Urinary bladder (tissue), 4 donors: ENCODE results near the gene OR1E2. TPM values are rescaled to one million over a fixed set of nuclear protein-coding genes. Genes with fewer than 3 reads are reported as not detected.
"Not testable (repeated sequence)": the region's sequence is repeated elsewhere in the genome, so short reads cannot be mapped to it uniquely, and the experiment has no call there.

Source experiments
- DNase-seq: peaks from one replicate; pipeline ENCODE4 v3.0.0-alpha.2; 2015; ENCODE audit errors: extremely low spot score
- H3K27ac ChIP-seq: one replicate; pipeline ENCODE4 v1.5.1; 2013; ENCODE audit warnings: low read depth, mild to moderate bottlenecking, moderate library complexity
- H3K36me3 ChIP-seq: one replicate; pipeline ENCODE4 v1.6.1; 2013; ENCODE audit warnings: mild to moderate bottlenecking, moderate library complexity; ENCODE audit not compliant: insufficient read depth
- H3K4me1 ChIP-seq: one replicate; pipeline ENCODE4 v1.6.1; 2013; ENCODE audit warnings: mild to moderate bottlenecking, moderate library complexity; ENCODE audit not compliant: insufficient read depth
- H3K4me3 ChIP-seq: one replicate; pipeline ENCODE4 v1.5.1; 2013; ENCODE audit warnings: low read depth, low read length
- WGBS: extraction: QIAGEN DNeasy Blood & Tissue Kit; methylation state at CpG from one replicate; pipeline ENCODE4 v1.1.7; 2013; 5-methylcytosine and 5-hydroxymethylcytosine counted together
- polyA plus RNA-seq: library from polyadenylated mRNA; stranded (reverse); fragments of 200-250 nt; gene quantifications from one replicate; pipeline ENCODE4 v1.2.3, GENCODE V29; 2013
- total RNA-seq: library from RNA; depleted of rRNA; stranded (reverse); fragments of >200 nt; gene quantifications from one replicate; pipeline ENCODE4 v1.2.3, GENCODE V29; 2014
- donor health status: healthy with polysubstance abuse.
- donor health status: healthy.

Gene OR1E2
- total and polyA plus RNA-seq, 2 donors, result not detected

DNA sequence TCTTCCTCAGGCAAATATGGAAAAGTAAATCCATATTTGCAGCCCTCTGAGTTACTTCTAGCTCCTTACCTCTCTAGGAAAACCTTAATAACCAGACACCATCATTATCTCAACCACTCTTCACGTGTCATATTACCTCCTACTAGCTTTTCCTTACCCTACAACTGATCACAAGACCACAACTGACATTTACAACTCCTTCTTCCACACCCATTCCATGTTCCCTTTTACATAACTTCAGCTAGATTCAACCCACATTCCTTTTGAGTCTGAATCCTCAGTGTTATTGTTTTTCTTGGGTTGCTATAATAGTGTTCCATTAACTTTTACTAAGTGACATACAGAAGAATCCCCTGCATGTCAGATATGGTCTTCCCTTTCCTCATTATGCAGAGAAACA, 4.7 kb upstream of the OR1E2 start:
- no peak for DNase-seq

DNA sequence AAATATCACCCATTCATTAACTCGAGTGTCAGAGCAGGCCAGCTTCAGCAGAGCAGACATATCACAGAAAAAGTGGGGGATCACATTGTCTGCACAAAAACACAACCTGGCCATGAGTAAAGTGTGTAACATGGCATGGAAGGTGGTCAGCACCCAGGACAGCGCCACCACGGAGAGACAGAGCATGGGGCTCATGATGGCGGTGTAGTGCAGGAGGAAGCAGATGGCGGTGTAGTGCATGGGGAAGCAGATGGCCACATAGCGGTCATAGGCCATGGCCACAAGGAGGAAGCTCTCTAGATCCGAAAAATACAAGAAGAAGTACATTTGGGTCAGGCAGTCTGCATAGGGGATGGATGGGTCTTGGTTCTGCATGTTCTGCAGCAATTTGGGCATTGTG, 426 bp downstream of the OR1E2 start:
- WGBS, result 33% methylated on average over 7 of the region's 7 CpGs
- H3K4me1 ChIP-seq, H3K36me3 ChIP-seq, H3K27ac ChIP-seq, H3K4me3 ChIP-seq, DNase-seq: not testable (repeated sequence)

More for the DNA sequence above, 4.7 kb upstream of the OR1E2 start:
- WGBS, result 58% methylated on average over 1 of the region's 1 CpG
- Histone ChIP-seq H3K4me1 (no peaks in the 10 kb centered on the region), H3K27ac (no peak overlapping the region), H3K4me3 (no peak overlapping the region), H3K36me3 (no peaks in the 10 kb centered on the region)

DNA sequence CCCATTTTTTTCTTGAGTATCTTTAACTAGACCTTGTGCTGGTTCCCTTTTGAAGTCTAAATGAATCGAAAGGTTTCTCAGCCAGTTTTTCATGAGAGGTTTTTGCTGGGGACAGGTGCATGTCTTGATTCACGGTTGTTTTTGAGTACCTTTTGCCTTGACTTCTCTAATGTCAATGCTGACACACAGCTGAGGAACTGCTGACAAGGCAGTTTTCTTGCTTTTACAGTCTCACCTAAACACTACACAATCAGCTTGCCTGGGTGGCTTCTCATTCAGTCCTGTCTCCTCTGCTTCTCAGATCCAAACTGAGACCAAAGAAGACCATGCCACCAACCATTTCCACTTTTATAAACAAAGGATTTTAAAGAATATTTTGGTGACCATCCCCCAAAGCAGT, 15.4 kb downstream of the OR1E2 start:
- Histone ChIP-seq H3K4me3 (no peak overlapping the region), H3K27ac (no peak overlapping the region), H3K36me3 (no peaks in the 10 kb centered on the region), H3K4me1 (no peaks in the 10 kb centered on the region)
- no peak for DNase-seq
- 79% methylated on average over 2 of the region's 2 CpGs for WGBS

DNA sequence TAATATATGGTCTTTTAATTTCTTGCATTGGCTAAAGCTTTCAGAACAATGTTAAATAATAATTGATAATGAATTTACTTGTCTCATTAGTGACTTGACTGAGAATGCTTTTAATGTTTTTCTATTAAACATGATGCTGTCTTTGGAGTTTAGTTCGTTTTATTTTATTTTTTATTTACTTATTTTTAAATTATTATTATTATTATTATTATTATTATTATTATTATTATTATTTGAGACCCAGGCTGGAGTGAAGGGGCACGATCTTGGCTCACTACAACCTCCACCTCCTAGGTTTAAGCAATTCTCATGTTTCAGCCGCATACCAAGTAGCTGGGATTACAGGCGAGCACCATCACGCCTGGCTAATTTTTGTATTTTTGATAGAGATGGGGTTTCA, 18.0 kb downstream of the OR1E2 start:
- H3K4me3 ChIP-seq, result no peak overlapping the region
- DNase-seq, result no peak
- 81% methylated on average over 5 of the region's 5 CpGs for WGBS
- no peak overlapping the region for H3K27ac ChIP-seq
- H3K36me3 ChIP-seq, result no peaks in the 10 kb centered on the region
- H3K4me1 ChIP-seq, result no peaks in the 10 kb centered on the region

- not testable (repeated sequence) for H3K36me3 ChIP-seq, H3K27ac ChIP-seq, H3K4me1 ChIP-seq, H3K4me3 ChIP-seq, DNase-seq
- 56% methylated on average over 3 of the region's 16 CpGs for WGBS
Observed at GRCh38 chr17:3412216-3412615, 21.4 kb downstream of the OR1E2 start.

DNA sequence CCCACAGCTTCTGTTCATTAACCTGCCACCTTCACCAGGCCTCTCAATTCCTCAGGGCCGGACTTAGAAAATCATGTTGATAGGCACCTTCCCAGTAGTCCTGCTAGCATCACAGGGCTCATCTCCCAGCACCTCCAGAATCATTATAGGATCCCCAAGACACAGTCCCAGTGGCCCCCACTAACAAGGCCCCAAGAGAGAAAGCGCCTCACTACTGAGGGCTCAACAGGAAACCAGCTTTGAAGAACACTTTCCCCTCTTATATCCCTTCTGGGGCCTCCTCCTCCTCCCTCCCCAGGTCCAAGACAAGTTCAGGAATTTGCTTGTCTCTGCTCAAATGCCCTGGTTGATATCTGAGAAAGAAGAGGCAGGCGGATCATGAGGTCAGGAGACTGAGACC, 22.6 kb downstream of the OR1E2 start, which contains the start of gene OR3A3:
Gene OR3A3 (plus strand): TSS at position 301 of the 400 bp plus-strand sequence.
- 82% methylated on average over 3 of the region's 3 CpGs for WGBS
- Histone ChIP-seq H3K27ac (no peak within 1 kb of the TSS), H3K4me1 (no peaks in the 10 kb centered on the region), H3K4me3 (no peak within 1 kb of the TSS), H3K36me3 (no peaks in the 10 kb centered on the region)
- no peak for DNase-seq

GRCh38 chr17:3403856-3404255, 29.8 kb downstream of the OR1E2 start:
- not testable (repeated sequence) for DNase-seq
- 67% methylated on average over 1 of the region's 1 CpG for WGBS

GRCh38 chr17:3401786-3402185, 31.9 kb downstream of the OR1E2 start:
- no peak overlapping the region for H3K27ac ChIP-seq

More at GRCh38 chr17:3403856-3404255, 29.8 kb downstream of the OR1E2 start:
- not testable (repeated sequence) for H3K4me1 ChIP-seq, H3K36me3 ChIP-seq, H3K27ac ChIP-seq, H3K4me3 ChIP-seq

GRCh38 chr17:3400055-3400454, 33.6 kb downstream of the OR1E2 start:
- WGBS, result 38% methylated on average over 6 of the region's 6 CpGs
- no peaks in the 10 kb centered on the region for H3K36me3 ChIP-seq

More at GRCh38 chr17:3401786-3402185, 31.9 kb downstream of the OR1E2 start:
- no peaks in the 10 kb centered on the region for H3K4me1 ChIP-seq
- no peak for DNase-seq
- WGBS, result 57% methylated on average over 2 of the region's 2 CpGs
- H3K36me3 ChIP-seq, result no peaks in the 10 kb centered on the region
- no peak overlapping the region for H3K4me3 ChIP-seq

GRCh38 chr17:3398310-3398709, 35.3 kb downstream of the OR1E2 start, which contains the start of gene OR1E1:
Gene OR1E1 (minus strand): TSS chr17:3398410. CDS start chr17:3398410, 0 bp downstream.
- H3K36me3 ChIP-seq, result no peaks in the 10 kb centered on the region
- 78% methylated on average over 1 of the region's 1 CpG for WGBS
- no peak for DNase-seq

More at GRCh38 chr17:3400055-3400454, 33.6 kb downstream of the OR1E2 start:
- H3K27ac ChIP-seq, result no peak overlapping the region
- no peak for DNase-seq
- no peaks in the 10 kb centered on the region for H3K4me1 ChIP-seq
- H3K4me3 ChIP-seq, result no peak overlapping the region

DNA sequence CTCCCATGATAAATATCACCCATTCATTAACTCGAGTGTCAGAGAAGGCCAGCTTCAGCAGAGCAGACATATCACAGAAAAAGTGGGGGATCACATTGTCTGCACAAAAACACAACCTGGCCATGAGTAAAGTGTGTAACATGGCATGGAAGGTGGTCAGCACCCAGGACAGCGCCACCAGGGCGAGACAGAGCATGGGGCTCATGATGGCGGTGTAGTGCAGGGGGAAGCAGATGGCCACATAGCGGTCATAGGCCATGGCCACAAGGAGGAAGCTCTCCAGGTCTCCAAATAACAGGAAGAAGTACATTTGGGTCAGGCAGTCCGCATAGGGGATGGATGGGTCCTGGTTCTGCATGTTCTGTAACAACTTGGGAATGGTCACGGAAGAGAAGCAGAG, 35.8 kb downstream of the OR1E2 start:
- not testable (repeated sequence) for H3K4me1 ChIP-seq, H3K27ac ChIP-seq, H3K4me3 ChIP-seq, H3K36me3 ChIP-seq, DNase-seq
- 45% methylated on average over 7 of the region's 7 CpGs for WGBS

More at GRCh38 chr17:3398310-3398709, 35.3 kb downstream of the OR1E2 start, which contains the start of gene OR1E1:
- H3K27ac ChIP-seq, result no peak within 1 kb of the TSS
- no peaks in the 10 kb centered on the region for H3K4me1 ChIP-seq
- H3K4me3 ChIP-seq, result no peak within 1 kb of the TSS

- Histone ChIP-seq H3K4me1 (no peaks in the 10 kb centered on the region), H3K27ac (no peak overlapping the region), H3K4me3 (no peak overlapping the region), H3K36me3 (no peaks in the 10 kb centered on the region)
- DNase-seq, result no peak
- WGBS, result 71% methylated on average over 4 of the region's 4 CpGs
Observed at GRCh38 chr17:3389791-3390190, 43.9 kb downstream of the OR1E2 start.

GRCh38 chr17:3385869-3386816, 47.5 kb downstream of the OR1E2 start, which contains the start of gene OR3A2:
Gene OR3A2 (minus strand): TSS chr17:3386308.
- 27% methylated on average over 92 of the region's 92 CpGs for WGBS
- Histone ChIP-seq H3K4me3 (no peak within 1 kb of the TSS), H3K4me1 (no peaks in the 10 kb centered on the region), H3K36me3 (no peaks in the 10 kb centered on the region), H3K27ac (no peak within 1 kb of the TSS)
- DNase-seq, result no peak
